Left hindlimb (tissue), 1 donor: ENCODE data around the gene COMT.

ENCODE experiments used
- DNase-seq: peaks from one replicate; pipeline ENCODE4 v3.0.0-alpha.2; 2018

COMT gene

GRCh38 chr22:19970479-19971275 is 29.1 kb downstream of the COMT start:
- peak; percentile 78 for DNase-seq

GRCh38 chr22:19971276-19972124 is 29.9 kb downstream of the COMT start:
- no peak for DNase-seq

- DNase-seq, result no peak
Measured at GRCh38 chr22:19972251-19972650, 30.7 kb downstream of the COMT start.

GRCh38 chr22:19972652-19973550 is 31.3 kb downstream of the COMT start:
- DNase-seq, result no peak

GRCh38 chr22:19973551-19974267 is 32.1 kb downstream of the COMT start:
- no peak for DNase-seq

GRCh38 chr22:19974268-19974861 is 32.8 kb downstream of the COMT start:
- DNase-seq, result peak; percentile 78

- DNase-seq, result no peak
Measured at GRCh38 chr22:19974935-19975706, 33.5 kb downstream of the COMT start.

- no peak for DNase-seq
Measured at GRCh38 chr22:19975707-19976035, 34.1 kb downstream of the COMT start.

GRCh38 chr22:19976671-19977070 is 35.1 kb downstream of the COMT start:
- DNase-seq, result no peak

- DNase-seq, result no peak
Measured at GRCh38 chr22:19977296-19978243, 36.0 kb downstream of the COMT start.

GRCh38 chr22:19978748-19979147 is 37.2 kb downstream of the COMT start:
- DNase-seq, result no peak

GRCh38 chr22:19979712-19980493 is 38.3 kb downstream of the COMT start:
- no peak for DNase-seq

GRCh38 chr22:19980766-19981165 is 39.2 kb downstream of the COMT start:
- DNase-seq, result peak; percentile 17

GRCh38 chr22:19981171-19981960 is 39.8 kb downstream of the COMT start:
- DNase-seq, result peak; percentile 27

- DNase-seq, result peak; percentile 23
Measured at GRCh38 chr22:19981961-19982920, 40.7 kb downstream of the COMT start.

GRCh38 chr22:19982991-19983578 is 41.5 kb downstream of the COMT start:
- peak; percentile 40 for DNase-seq

GRCh38 chr22:19983741-19984140 is 42.2 kb downstream of the COMT start:
- DNase-seq, result peak; percentile 31
